ENCODE measurements around the gene PRKG1.

- TF ChIP-seq POLR2A (IDR thresholded peaks at IDR 0.05; ENCODE audit: low read depth, low read length) (no peak), POLR2AphosphoS5 (IDR thresholded peaks at IDR 0.05; ENCODE audit: low read depth, low read length) (no peak), TAF1 (IDR thresholded peaks at IDR 0.05; ENCODE audit: low read depth, low read length) (no peak), SPI1 (IDR thresholded peaks at IDR 0.05; ENCODE audit: low read depth, low read length) (no peak), POU2F2 (IDR thresholded peaks at IDR 0.05; ENCODE audit: low read depth, low read length) (no peak), PAX5 (IDR thresholded peaks at IDR 0.05; ENCODE audit: insufficient read depth, low read length, severe bottlenecking) (no peak)
These were observed 694.7 kb downstream of the PRKG1 start for GRCh38 chr10:51768886-51769465.

Data from GM12891 (cell line).